ENCODE data around the gene KIF26A.

KIF26A gene

GRCh38 chr14:104161602-104162367 is 23.4 kb downstream of the KIF26A start:
- DNase-seq, result no peak

GRCh38 chr14:104162495-104162894 is 24.1 kb downstream of the KIF26A start:
- DNase-seq, result no peak

- no peak for DNase-seq
These were observed 25.2 kb downstream of the KIF26A start for GRCh38 chr14:104163541-104163940.

DNA sequence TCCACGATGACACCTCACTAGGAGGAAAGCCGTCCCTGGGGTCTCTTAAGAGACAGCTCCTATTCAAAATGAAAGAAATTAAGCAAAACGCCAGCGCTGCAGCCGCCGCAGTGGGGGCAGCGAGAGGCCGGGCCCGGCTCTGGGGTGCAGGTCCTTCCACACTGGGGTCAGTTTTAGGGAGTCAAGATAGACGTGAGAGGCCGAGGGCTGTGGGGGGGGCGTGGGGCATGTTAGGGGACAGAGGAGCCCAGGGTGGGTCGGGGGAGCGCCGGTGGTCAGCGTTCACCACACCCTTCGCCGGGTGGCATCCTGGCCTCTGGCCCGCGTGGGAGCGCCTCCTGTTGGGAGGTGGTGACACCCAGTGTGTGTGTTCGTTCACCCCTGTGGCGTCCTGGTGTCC is 25.7 kb downstream of the KIF26A start:
- no peak for DNase-seq

DNA sequence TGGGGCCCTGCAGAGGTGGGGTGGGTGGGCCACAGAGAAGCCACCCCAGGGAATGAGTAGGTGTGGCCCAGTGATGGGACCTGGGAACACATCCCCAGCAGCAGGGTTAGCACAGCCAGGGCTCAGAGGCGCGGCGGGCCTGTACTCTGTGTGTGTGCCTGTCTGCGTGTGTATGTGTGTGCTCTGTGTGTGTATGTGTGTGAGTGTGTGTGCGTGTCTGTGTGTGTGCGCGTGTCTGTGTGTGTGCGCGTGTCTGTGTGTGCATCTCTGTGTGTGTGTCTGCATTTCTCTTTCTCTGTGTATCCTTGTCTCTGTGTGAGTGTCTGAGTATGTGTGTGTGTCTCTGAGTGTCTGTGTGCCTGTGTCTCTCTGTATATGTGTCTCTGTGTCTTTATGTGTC is 26.1 kb downstream of the KIF26A start:
- no peak for DNase-seq

- DNase-seq, result no peak
These were observed 28.3 kb downstream of the KIF26A start for GRCh38 chr14:104166698-104167097.

DNA sequence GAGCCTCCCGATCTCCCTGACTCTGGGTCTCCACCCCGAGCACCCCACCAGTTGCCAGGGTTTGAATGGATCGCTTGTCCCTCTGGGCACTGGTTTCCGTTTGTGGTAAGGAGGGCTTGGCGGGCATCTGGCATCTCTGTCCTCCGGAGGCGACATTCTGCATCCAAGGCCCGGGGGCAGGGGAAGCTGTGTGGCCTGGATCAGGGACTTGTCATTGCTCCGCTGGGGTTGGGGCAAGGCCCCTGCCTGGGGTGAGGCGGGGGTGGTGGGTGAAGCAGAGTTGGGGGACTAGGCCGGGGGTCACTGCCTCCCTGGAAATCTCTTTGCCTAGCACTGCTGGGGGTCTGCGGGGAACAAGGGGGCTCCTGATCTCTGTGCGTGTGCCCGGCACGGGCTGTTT is 30.2 kb downstream of the KIF26A start:
- DNase-seq, result no peak

- no peak for DNase-seq
These were observed 30.8 kb downstream of the KIF26A start for GRCh38 chr14:104169005-104169698.

GRCh38 chr14:104169699-104170479 is 31.5 kb downstream of the KIF26A start:
- DNase-seq, result no peak

DNA sequence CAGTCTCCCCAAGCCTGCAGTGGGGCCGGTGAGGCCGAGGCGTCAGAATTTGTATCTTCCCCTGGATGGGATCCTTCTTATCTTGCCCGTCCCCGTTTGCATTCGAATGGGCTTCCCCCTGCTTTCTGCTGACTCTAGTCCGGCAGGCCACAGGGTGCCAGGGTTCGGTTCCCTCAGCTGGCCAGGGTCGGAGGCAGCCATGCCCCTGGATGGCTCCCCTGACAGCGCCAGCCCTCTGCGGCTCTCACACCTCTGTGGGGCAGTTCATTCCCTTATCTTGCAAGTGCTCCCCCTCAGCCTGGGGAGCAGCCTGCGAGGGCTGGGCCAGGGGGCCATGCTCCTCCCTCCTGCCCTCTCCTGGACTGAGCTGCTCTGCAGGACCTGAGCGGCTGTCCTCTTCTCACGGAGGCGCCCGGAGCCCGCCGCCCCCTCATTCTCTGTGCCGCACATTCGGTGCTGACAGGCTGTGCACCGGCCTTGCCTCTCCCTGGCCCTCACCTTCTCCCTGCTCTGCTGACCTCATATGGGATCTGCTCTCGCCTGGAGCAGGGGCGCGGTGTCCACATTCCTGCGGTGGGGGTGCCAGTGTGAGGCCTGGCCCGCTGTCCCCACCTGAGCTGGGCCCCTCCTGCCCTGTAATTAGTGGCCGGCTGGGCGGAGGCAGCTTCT is 32.8 kb downstream of the KIF26A start:
- no peak for DNase-seq

- no peak for DNase-seq
These were observed 33.5 kb downstream of the KIF26A start for GRCh38 chr14:104171895-104172294.

GRCh38 chr14:104172349-104172748 is 34.0 kb downstream of the KIF26A start:
- DNase-seq, result no peak

- DNase-seq, result no peak
These were observed 34.5 kb downstream of the KIF26A start for GRCh38 chr14:104172880-104173279.

DNA sequence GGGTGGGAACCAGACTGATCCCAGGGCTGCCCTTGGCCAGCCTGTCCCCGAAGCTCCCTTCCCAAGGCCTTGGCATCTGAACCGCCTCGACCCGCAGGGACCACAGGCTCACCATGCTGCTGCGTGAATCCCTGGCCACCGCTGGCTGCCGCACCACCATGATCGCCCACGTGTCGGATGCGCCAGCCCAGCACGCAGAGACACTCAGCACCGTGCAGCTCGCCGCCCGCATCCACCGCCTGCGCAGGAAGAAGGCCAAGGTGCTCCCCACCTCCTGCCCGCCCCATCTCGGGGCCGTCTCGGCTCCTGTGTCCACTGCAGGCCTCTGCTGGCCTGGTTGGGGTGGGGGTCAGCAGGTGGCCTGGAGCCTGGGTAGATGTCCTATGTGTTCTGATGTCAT is 35.7 kb downstream of the KIF26A start:
- DNase-seq, result no peak

GRCh38 chr14:104175041-104175440 is 36.7 kb downstream of the KIF26A start:
- no peak for DNase-seq

DNA sequence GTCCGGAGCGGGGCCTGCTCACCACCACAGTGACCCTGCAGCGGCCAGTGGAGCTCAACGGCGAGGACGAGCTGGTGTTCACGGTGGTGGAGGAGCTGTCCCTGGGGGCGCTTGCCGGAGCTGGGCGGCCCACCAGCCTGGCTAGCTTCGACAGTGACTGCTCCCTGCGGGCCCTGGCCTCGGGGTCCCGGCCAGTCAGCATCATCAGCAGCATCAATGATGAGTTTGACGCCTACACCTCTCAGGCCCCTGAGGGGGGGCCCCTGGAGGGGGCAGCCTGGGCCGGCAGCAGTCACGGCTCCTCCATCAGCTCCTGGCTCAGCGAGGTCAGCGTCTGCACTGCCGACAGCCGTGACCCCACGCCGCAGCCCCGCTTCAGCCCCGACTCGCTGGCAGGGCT is 37.4 kb downstream of the KIF26A start:
- DNase-seq, result no peak

GRCh38 chr14:104176611-104177010 is 38.2 kb downstream of the KIF26A start:
- DNase-seq, result no peak

GRCh38 chr14:104177411-104177810 is 39.0 kb downstream of the KIF26A start:
- DNase-seq, result no peak

DNA sequence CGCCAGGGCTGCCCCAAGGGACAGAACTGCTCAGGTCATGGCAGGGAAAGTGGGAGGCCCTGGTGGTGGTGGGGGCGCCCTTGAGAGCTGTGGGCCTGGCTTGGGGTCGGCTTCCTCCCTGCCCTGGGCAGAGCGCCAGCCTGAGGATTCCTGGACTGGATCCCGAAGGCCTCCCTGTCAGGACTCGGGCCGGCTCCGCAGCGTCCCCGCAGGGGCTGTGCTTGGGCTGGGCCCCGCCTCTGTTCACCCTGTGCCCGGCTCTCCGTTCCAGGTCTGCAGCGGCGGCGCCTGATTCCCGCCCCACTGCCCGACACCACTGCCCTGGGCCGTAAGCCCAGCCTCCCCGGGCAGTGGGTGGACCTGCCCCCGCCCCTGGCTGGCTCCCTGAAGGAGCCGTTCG is 39.9 kb downstream of the KIF26A start:
- DNase-seq, result no peak

DNA sequence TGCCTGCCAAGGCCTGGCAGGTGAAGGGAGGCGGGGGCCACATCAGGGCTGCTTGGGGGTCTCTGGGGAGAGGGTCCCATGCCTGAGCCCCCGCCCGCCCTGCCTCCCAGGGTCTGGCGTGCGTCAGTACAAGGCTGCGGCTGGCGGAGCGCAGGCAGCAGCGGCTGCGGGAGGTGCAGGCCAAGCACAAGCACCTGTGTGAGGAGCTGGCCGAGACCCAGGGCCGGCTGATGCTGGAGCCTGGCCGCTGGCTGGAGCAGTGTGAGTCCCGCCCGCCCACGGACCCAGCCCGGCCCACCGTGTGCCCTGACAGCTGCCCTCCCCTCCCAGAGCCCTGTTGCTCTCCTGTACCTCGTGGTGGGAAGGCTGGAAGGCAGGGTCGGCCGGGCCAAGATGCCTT is 40.7 kb downstream of the KIF26A start:
- no peak for DNase-seq

DNA sequence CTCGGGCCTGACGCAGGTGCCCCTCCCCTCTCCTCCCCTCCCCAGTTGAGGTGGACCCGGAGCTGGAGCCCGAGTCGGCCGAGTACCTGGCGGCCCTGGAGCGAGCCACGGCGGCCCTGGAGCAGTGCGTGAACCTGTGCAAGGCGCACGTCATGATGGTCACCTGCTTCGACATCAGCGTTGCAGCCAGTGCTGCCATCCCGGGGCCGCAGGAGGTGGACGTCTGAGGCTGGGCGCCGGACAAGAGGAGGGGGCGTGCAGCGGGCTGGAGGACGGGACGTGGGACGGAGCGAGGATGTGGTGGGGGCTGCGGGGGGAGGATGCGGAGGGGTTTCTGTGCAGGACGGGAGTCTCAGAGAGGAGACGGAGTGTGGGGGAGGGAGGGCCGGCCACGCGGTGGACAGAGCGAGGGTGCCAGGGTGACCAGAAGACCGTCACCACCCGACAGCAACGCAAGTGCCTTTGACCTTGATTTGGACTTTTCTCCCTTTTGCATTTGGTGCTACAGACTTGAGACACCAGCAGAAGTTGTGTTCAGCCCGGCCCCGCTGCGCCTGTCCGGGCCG is 41.3 kb downstream of the KIF26A start:
- no peak for DNase-seq

- DNase-seq, result no peak
These were observed 42.3 kb downstream of the KIF26A start for GRCh38 chr14:104180561-104181165.

Measured in kidney glomerular epithelial cell (primary cell).